GM19397 (cell line): Measurements from ENCODE around the gene NCK2.
"Not testable (repeated sequence)": the region's sequence is repeated elsewhere in the genome, so short reads cannot be mapped to it uniquely, and the experiment has no call there.

Experiments
- ATAC-seq: cut with Tn5 transposase; IDR thresholded peaks from one replicate; pipeline ENCODE4 v1.9.1; 2021; ENCODE audit warnings: mild to moderate bottlenecking, moderate library complexity; ENCODE audit not compliant: unreplicated experiment

The NCK2 gene

DNA sequence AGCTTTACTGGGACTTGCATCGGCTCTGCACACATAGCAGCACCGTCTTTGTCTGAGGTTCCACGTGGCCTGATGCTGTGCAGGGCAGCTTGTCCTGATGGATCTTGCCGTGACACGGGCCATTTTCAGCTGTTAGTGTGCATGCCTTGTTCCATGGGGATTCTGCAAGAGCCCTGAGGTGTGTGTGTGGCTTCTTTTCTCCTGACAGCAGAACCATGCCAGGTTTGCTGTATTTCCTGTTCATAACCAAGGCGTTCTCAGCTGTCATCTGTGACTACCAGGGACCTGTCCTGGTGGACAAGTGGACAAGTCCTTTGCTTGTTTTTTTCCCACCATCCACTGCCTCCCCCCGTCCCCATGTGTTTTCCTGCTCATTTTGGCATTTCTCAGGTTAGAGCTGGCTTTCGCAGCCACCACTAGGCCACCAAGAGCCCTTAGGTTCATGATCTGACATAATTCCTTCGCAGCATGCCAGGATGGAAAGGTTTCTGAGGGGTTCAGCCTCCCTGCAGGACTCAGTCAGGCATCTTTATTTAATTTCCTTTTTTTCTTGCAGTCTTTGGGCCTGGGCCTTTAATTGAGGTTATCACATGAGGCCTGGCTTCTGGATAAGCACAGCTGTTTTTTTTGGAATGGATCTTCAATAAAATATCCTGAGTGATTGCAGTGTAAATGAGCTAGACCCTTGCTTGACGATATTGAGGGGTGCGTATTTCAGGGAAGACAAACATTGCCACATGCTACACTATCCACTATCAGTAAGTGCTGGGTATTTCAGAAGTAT is 139.4 kb downstream of the NCK2 start:
- ATAC-seq: no peak

DNA sequence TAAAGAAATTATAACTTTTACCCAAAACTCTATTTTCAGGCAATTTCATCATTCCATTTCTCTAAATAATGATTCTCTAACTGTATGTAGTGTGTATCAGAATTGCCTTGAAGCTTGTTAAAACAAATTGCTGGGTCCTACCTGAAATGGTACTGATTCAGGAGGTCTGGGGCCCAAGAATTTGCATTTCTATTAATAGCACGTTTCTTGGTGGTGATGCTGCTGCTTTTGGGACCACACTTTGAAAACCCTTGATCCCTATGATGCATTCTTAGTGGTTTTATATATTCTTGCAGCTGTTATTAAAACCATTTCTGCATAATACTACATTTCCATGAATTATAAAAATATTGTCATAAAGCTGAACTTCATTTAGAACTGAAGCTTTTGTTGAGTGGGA is 140.7 kb downstream of the NCK2 start:
- no peak for ATAC-seq

DNA sequence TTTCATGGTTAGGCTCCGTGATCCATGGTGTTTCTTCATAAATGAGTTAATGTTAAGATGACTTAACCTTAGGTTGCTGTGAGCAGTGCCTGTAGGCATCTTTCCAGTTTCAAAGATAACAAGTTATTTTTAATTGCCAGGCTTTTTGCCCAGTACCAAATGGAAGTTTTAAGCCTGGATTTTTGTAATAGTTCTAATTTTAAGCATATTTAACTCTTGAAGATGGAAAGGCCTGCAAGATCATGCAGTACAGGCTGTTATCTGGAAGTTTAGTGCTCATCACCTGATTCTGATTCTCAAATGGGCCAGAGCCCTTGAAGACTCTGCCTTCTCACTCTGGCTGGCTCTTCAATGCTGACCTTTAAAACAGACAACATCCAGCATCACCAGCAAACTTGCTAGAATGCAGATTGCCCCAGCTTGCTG is 141.3 kb downstream of the NCK2 start:
- no peak for ATAC-seq

DNA sequence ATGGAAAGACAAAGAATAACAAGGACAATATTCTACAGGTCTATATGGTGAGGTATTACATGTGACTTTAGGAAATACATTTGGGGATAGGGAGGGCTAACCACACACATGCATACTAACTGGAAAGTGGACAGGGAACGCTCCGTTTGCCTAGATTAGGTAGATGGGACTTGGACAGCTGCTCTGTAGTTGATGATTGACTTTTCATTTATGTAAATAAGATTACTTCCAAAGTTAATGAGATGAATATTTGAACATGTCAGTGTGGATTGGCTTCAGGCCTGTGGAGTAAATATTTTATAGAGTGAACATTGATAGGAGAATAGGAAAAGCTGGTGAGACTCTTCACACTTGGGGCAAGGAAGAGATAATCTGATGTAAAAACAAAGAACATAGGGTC is 142.0 kb downstream of the NCK2 start:
- ATAC-seq: no peak

DNA sequence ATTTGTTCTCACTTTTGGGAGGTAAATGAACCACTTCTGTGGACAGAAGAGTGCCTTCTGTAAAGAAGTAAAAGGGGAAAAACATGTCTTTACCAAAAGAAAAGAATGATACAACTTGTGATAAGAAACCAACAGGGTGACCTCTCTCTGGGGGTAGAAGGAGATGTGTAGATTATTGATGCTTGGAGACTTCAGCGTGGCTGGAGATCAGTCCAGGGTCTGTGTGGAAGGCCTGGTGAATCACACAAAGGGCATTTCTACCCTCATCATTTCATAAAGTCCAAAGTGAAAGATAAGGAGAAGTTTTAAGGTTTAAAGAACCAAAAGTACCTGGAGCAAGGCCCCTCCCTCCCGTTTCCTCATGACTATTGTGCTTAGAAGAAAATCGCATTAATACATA is 142.5 kb downstream of the NCK2 start:
- no peak for ATAC-seq

DNA sequence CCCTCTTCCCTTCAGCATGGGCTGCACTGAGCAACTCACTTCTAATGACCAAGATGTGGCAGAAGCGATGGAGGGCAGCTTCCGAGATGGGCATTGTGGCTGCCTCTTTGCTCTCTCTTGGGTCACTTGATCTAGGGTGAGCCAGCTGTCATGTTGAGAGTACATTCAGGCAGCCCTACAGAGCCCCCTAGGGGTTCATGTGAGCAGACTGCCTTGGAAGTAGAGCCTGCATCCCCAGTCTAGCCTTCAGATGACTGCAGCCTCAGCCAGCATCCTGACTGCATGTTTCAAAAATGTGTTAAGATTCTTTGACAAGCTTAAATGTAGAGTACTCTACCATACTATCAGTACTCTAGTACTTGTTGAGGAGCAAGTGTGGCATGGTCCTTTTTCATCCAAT is 143.9 kb downstream of the NCK2 start:
- no peak for ATAC-seq

DNA sequence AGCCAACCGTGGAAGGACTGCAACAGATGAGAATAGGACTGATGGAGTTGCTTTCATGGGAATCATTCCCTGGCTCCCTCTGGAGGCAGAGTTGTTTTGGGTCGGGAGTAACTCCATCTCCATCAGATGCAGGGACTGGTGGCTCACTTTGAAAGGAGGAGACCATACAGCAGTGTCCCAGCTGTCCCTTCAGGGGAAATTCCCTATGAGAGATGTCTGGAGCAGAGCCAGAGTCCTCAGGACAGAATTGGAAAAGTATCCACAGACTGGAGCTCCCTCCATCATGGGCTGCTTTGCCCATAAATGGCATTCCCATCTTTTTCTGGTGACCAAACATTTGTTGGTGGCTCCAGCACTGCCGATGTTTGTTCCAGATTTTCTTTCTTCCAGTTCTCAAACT is 144.3 kb downstream of the NCK2 start:
- no peak for ATAC-seq

DNA sequence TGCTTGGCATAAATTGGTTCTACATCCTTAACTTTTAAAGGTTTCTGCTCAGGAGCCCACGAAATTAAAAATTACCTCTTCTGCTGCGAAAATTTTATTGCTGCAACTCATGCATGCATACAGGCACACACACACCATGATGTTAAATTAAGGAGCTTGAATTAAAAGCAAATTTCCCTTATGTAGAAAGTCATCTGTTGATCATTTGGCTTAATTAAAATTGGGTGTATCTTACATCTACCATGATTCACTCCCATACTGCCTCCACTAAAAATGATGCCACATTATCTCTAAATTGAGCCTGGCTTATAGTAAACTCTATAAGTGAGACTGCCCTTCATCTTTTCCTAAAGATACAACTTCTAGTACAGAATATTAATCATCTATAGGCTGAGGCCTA is 145.4 kb downstream of the NCK2 start:
- no peak for ATAC-seq

DNA sequence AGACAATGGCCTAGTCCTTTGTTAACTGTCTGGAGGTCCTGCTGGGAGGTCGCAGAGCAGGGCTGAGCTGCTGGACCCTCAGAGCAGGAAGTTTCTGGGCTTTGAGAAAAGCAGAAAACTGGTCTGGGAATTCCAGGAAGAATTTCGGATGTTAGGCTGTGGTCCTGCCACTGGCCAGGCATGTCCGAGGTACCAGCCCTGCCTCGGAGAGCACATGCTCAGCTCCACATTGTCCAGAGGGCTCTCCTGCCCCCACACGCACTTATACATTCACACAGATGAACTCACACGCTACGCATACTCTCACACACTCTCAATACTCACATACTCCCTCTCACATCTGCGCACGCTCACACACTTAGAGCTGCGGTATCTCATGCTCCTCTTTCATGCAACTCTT is 146.1 kb downstream of the NCK2 start:
- no peak for ATAC-seq

DNA sequence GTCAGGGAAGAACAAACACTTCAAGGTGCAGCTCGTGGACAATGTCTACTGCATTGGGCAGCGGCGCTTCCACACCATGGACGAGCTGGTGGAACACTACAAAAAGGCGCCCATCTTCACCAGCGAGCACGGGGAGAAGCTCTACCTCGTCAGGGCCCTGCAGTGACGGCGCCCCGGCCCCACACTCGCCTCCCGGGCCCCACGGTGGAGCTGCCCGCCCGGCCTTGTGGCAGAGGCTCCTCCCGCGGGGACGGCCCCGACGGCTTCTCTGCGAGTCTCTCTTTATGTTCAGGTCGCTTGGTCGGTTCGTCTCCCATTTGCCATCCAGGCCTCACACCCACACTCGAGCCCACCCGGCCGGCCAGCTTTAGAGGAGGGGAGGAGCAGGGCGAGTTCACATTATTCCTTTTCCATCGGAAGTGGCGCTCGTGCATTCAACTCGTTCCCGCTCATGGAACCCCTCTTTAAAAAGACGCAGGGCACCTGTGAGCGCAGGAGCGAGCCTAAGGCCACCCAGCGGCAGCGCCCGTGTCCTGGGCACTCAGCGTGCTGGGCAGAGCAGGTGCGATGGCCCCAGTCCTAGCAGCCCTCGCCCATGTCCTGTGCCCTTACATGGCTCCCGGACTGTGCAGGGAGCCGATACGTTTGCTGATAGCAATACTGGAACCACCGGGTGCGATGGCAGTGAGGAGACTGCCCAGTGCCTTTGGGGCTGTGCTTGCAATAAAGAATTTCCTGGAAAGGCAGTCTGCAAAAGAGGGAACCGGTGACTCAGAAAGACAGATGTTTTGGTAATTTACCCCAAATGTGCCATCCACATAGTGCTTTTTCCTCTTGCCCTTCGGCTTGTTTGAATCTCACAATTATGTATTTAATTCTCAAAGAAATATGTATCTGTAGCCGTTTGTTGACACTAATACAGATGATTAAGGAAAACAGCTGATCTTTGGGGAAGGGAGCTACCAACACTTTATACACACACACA is 148.6 kb downstream of the NCK2 start:
- ATAC-seq: no peak

DNA sequence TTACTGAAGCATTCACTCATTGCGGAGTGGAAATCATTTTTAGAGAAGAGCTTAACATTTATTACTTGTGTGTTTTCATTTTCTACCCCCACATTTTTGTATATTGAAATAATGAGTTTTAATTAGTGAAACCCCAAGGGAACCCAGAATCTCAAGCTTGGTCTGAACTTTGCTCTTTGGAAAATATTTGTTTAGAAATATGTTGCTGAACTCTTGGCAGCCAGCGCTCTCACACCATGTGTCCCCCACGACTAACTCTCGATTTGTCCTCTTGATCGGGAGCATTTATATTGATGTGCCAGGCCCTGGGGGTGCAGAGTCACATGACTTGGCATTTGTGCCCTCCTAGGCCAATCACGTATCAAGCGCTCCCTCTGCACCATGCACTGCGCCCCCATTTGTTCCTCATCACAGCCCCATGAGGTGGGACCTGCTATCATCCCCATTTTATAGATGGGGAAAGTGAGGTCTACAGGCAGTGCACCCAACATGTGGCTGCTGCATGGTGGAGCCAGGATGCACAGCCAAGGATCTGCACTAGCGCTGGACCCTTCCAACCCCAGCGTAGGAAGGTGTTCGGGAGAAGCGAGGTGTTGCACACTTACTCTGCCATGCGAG is 149.7 kb downstream of the NCK2 start:
- ATAC-seq: no peak

DNA sequence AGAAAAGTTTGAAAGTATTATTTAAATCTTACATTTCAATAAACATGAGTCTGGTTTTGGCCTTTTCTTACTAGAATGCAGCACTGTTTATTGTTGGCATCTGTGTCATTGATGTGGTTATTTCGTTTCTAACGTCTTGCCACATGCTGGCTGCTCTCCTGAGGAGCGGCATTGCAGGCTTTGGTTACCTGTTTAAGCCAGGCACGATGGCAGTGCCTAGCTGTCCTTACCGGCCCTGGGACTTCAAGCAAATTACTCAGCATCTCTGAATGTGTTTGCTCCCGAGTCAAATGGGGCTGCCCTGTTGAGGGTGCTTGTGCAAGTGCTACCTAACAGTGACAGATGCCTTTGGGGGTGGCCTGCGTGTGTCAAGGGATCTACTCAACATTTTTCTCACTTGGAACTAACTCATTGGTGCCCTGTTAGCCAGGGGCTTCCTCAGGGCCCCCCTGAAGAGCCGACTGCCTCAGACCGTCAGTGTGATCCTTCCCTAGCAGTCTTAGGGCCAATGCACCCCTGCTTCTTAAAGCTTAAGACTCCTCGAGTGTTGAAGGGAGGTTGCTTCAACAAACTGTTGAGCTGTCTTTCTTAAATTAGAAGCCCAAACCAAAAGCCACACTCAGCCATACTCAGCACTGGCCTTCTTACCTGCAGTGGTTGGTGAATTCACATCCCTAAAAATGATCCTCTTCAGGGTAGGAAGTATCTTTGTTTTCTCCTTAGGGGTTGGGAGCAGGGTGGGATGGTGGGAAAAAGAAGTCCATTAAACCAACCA is 151.5 kb downstream of the NCK2 start:
- no peak for ATAC-seq

DNA sequence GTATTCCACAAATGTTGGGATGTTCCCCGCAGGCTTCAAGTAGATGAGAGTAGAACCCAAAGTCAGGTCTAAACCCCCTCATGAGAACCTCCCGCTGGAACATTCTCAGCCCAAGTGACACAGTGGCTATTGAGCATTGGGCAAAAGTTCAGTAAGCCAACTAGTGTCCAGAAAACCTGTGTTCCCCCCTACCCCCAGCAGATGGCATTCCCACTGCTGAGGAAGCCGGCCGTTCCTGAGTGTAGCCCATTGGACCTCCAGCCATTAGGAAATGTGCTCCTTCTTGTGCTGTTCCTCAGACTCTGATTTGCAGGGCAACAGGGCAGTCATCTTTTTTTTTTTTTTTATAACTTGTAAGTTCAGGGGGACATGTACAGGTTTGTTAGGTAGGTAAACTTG is 152.1 kb downstream of the NCK2 start:
- ATAC-seq: no peak

DNA sequence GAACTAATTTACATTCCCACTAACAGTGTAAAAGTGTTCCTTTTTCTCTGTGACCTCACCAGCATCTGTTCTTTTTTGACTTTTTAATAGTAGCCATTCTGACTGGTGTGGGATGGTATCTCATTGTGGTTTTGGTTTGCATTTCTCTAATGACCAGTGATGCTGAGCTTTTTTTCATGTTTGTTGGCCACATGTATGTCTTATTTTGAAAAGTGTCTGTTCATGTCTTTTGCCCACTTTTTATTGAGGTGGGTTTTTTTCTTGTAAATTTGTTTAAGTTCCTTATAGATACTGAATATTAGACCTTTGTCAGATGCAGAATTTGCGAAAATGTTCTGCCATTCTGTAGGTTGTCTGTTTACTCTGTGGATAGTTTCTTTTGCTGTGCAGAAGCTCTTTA is 153.0 kb downstream of the NCK2 start:
- not testable (repeated sequence) for ATAC-seq

DNA sequence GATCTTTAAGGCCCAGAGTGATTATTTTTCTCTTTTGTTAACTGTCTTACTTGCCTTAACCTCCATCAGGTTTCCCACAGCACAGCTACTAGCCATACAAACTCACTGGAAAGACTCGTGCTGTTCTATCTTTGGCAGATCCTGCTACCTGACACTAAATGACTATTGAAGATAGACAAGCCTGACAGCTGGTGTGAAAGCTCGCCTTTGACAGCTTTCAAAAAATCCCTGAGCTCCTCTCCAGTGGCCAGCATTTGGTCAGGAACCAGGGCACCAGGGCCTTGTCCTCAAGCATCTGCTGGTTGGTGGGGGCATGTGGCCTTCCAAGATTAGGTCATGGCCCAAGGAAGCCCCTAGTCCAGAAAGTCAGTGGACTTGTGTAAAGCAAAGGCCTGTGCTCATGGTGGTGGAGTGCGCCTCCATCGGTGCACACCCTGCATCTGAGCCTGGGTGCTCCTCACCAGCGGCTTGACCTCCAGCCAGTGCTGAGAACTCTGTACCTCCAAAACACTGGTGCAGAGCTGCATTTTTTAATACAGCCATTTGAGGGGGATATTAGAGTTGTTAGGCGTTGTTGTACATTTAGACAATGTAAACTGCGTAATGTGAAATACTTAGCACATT is 158.5 kb downstream of the NCK2 start:
- ATAC-seq: no peak

DNA sequence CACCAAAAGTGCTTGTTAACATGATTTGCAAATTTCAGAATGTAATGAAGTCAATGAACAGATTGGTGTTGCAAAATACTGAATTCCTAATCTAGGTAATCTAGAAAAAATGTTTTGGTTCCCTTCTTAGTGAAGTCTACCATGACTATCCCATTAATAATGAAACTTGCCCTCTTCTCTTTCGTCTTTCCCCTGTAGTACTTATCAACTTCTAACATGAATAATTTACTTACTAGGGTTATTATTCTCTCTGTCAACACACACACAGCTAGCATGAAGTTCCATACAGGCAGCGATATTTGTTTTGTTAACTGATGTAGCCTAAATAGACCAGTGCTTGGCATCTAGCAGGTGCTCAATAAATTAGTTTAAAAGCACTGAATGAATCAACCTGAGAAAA is 160.2 kb downstream of the NCK2 start:
- peak; percentile 77 for ATAC-seq

DNA sequence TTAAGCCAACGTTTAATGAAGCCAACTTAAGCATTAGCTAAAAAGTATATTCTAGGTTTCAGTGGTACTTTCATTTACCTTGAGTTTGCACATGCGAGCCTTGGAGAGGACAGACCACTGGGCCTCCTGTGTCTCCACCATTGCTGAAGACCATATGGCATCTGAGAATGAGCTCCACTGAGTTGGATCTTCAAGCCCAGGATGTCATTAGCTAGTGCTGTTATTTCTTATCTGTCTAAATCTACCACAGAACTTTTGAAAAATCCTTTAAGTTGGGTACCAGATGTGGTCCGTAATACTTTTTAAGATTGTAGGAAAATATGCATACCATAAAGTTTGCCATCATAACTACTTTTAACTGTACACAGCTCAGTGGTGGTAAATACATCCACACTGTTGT is 161.8 kb downstream of the NCK2 start:
- no peak for ATAC-seq

DNA sequence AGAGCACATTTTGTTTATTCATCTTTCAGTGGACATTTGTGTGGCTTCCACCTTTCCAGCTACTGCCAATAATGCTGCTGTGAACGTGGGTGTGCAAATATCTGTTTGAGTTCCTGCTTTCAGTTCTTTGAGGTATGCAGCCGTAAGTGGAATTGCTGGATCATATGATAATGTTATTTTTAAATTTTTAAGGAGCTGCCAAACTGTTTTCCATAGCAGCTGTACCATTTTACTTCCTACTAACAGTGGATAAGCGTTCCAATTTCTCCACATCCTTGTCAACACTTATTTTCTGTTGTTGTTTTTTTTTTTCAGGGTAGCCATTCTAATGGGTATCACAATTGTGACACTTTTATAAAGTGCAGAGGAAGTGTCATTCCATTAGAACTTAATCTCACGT is 162.5 kb downstream of the NCK2 start:
- no peak for ATAC-seq

DNA sequence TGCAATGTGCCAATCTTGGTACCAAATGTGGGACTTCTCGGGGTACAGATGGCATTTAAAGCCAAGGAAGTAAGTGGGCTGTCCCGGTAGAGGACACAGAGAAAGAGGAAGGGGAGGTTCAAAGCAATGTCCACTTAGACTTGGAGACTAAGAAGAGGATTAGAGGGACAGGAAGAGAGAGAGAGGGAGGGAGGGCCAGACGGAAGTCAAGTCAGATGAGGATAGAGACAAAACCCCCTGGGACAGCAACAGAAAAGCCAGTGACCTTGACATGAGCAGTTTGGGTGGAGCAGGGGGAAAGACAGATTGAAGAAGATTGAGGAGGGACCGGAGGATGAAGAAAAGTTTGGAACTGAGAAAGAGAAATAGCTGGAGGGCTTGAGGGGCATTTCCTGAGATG is 164.5 kb downstream of the NCK2 start:
- ATAC-seq: no peak

DNA sequence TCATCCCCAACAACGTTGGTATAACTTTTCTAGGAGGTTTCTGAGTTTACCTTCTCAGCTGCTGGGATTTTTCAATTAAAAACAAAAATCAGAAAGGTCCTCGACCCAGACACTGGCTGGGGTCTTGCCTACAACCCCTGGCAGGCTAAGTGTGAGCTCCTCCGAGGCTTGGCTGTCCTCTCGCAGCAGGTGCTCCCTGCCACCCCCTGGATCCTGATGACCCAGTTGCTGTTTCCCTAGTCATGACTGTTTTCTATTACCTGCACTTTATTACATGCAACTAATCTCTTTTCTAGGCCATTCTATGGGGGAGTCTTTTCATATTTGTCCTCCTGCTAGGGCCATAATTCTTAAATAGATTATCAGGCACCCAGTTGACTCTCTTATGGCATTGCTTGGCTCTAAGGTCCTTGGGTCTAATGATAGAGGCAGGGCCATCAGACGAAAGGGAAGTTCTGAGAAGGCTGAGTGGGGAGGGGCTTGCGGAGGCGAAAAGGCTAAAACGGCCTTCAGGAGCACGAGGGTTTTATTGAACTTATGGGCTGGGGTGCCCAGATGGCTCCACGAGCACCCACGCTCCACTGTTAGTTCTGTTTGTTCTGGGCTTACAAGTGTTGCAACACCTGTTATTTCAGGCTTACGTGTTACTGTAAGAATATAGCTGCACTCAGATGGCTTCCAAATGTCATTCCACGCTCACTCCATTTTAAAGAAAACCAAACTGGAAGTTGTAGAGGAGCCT is 166.0 kb downstream of the NCK2 start:
- no peak for ATAC-seq
